WTC11 (cell line): ENCODE data around the gene NWD2. TPM values are rescaled to one million over a fixed set of nuclear protein-coding genes. Genes with fewer than 3 reads are reported as not detected.
A peak's percentile ranks its signal among the peaks of the same experiment; 100 is the strongest.

Source experiments
- ATAC-seq: fragments of 200-7000 bp; cut with Tn5 transposase; 2 replicates; pipeline ENCODE4 v1.10.0; 2021; ENCODE audit warnings: mild to moderate bottlenecking, moderate library complexity
- CTCF ChIA-PET: fragments of 300-600 bp; sonication (Branson Sonifier 250); formaldehyde crosslinking; loops from one replicate; lab custom pipeline; 2021; ENCODE audit warnings: antibody characterized with exemption; lab: Charles Lee
- POLR2A ChIA-PET: fragments of 350-600 bp; sonication (Branson Sonifier 250); formaldehyde crosslinking; loops from one replicate; lab custom pipeline; 2021; ENCODE audit warnings: antibody characterized with exemption; lab: Charles Lee
- DNase-seq: peaks from one replicate; pipeline ENCODE4 v3.0.0; 2021; ENCODE audit warnings: low spot score
- H3K27ac Mint-ChIP-seq: 2 replicates; pipeline ENCODE4 v1.8.0; 2021; ENCODE audit warnings: mixed read lengths
- H3K27me3 Mint-ChIP-seq: 2 replicates; pipeline ENCODE4 v1.8.0; 2021; ENCODE audit warnings: low read depth, mild to moderate bottlenecking, moderate library complexity, mixed read lengths
- H3K36me3 Mint-ChIP-seq: 2 replicates; pipeline ENCODE4 v1.8.0; 2021; ENCODE audit warnings: mixed read lengths
- H3K4me1 Mint-ChIP-seq: 2 replicates; pipeline ENCODE4 v1.8.0; 2022; ENCODE audit warnings: mixed read lengths
- H3K4me3 Mint-ChIP-seq: 2 replicates; pipeline ENCODE4 v1.8.0; 2021; ENCODE audit warnings: mild to moderate bottlenecking, moderate library complexity, mixed read lengths
- H3K9me3 Mint-ChIP-seq: 2 replicates; pipeline ENCODE4 v1.8.0; 2021; ENCODE audit warnings: mixed read lengths
- ELF4 ChIP-seq: sonication (generic); formaldehyde crosslinking; IDR thresholded peaks from 2 replicates; pipeline ENCODE4 v1.8.1; 2022; ENCODE audit warnings: low read depth, mild to moderate bottlenecking, moderate library complexity, missing genetic modification reagents
- FOXP1 ChIP-seq: sonication (generic); formaldehyde crosslinking; IDR thresholded peaks from 2 replicates; pipeline ENCODE4 v1.8.0; 2022; ENCODE audit warnings: missing genetic modification reagents, mild to moderate bottlenecking, moderate library complexity, borderline replicate concordance
- IRF2 ChIP-seq: sonication (generic); formaldehyde crosslinking; IDR thresholded peaks from 2 replicates; pipeline ENCODE4 v1.8.0; 2022; ENCODE audit warnings: low read depth, missing genetic modification reagents, borderline replicate concordance
- NFYB ChIP-seq: sonication (generic); formaldehyde crosslinking; conservative IDR thresholded peaks from 2 replicates; pipeline ENCODE4 v1.8.0; 2022; ENCODE audit warnings: low read depth, missing genetic modification reagents
- RELA ChIP-seq: sonication (generic); formaldehyde crosslinking; IDR thresholded peaks from 2 replicates; pipeline ENCODE4 v1.8.1; 2022; ENCODE audit warnings: missing genetic modification reagents, mild to moderate bottlenecking, borderline replicate concordance
- RORB ChIP-seq: fragments of 250-450 bp; sonication (Bioruptor Pico); IDR thresholded peaks from 2 replicates; pipeline ENCODE4 v1.9.0; 2021; ENCODE audit warnings: mild to moderate bottlenecking
- SP1 ChIP-seq: sonication (generic); formaldehyde crosslinking; conservative IDR thresholded peaks from 2 replicates; pipeline ENCODE4 v1.8.1; 2022; ENCODE audit warnings: missing genetic modification reagents
- TP53 ChIP-seq: sonication (generic); formaldehyde crosslinking; IDR thresholded peaks from 2 replicates; pipeline ENCODE4 v1.8.1; 2023; ENCODE audit warnings: mild to moderate bottlenecking, missing genetic modification reagents
- ZNF671 ChIP-seq: fragments of 250-450 bp; sonication (Bioruptor Pico); IDR thresholded peaks from 2 replicates; pipeline ENCODE4 v1.8.0; 2021; ENCODE audit warnings: mild to moderate bottlenecking
- total RNA-seq: library from RNA; stranded (reverse); gene quantifications from 3 replicates; pipeline ENCODE4 v1.2.3, GENCODE V29; 2021
- TF ChIP-seq, protein P1 (sequence below): sonication (generic); formaldehyde crosslinking; IDR thresholded peaks from 2 replicates; pipeline ENCODE4 v1.8.0; 2022; ENCODE audit warnings: mild to moderate bottlenecking, missing genetic modification reagents
- TF ChIP-seq, protein P2 (sequence below): sonication (generic); formaldehyde crosslinking; IDR thresholded peaks from 2 replicates; pipeline ENCODE4 v1.8.1; 2022; ENCODE audit warnings: missing genetic modification reagents, borderline replicate concordance
- TF ChIP-seq, protein P3 (sequence below): fragments of 250-450 bp; sonication (Bioruptor Pico); conservative IDR thresholded peaks from 2 replicates; pipeline ENCODE4 v1.9.0; 2021; ENCODE audit warnings: mild to moderate bottlenecking
- TF ChIP-seq, protein P4 (sequence below): sonication (generic); formaldehyde crosslinking; IDR thresholded peaks from 2 replicates; pipeline ENCODE4 v1.8.1; 2023; ENCODE audit warnings: mild to moderate bottlenecking, missing genetic modification reagents
- TF ChIP-seq, protein P5 (sequence below): fragments of 250-450 bp; sonication (Bioruptor Pico); IDR thresholded peaks from 2 replicates; pipeline ENCODE4 v2.1.2; 2022; ENCODE audit warnings: mild to moderate bottlenecking, moderate library complexity
- TF ChIP-seq, protein P6 (sequence below): sonication (generic); formaldehyde crosslinking; IDR thresholded peaks from 2 replicates; pipeline ENCODE4 v1.8.0; 2022; ENCODE audit warnings: mild to moderate bottlenecking, missing genetic modification reagents
- TF ChIP-seq, protein P7 (sequence below): sonication (generic); formaldehyde crosslinking; conservative IDR thresholded peaks from 2 replicates; pipeline ENCODE4 v1.8.1; 2023; ENCODE audit warnings: mild to moderate bottlenecking, low read depth, missing genetic modification reagents, moderate library complexity
- TF ChIP-seq, protein P8 (sequence below): fragments of 250-450 bp; sonication (Bioruptor Pico); IDR thresholded peaks from 2 replicates; pipeline ENCODE4 v1.9.0; 2021; ENCODE audit warnings: moderate library complexity, mild to moderate bottlenecking, inconsistent platforms, borderline replicate concordance

NWD2 gene
- total RNA-seq, 1 experiment from 2014 or later = 0.07 TPM

DNA sequence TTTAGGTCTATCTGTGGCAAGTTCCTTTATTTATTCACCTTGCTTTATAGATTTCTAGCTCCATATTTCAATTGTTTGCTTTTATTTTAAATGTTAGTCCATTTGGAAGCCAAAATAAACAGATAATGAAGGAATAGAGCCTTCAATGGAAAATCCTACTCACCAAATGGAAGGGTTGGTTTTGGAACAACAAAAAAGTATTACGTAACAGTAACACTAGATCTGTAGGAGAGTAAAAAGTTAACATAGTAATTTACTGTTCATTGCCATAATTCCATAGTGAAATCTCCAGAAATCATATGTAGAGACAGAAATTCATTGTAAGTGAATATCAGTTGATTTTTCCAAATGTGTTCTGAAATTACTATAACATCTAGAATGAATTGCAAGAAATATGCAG, 34.6 kb downstream of the NWD2 start:
- H3K9me3 Mint-ChIP-seq = peaks cover 6% of the 10 kb centered on the region
- TF ChIP-seq ELF4 (CRISPR knock-in tag) (no peak), IRF2 (CRISPR knock-in tag) (no peak), ZNF671 (CRISPR knock-in tag) (no peak), RORB (CRISPR knock-in tag) (no peak), NFYB (CRISPR knock-in tag) (no peak)
- TF ChIP-seq, protein P1, sequence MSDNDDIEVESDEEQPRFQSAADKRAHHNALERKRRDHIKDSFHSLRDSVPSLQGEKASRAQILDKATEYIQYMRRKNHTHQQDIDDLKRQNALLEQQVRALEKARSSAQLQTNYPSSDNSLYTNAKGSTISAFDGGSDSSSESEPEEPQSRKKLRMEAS = no peak
- TF ChIP-seq, protein P2, sequence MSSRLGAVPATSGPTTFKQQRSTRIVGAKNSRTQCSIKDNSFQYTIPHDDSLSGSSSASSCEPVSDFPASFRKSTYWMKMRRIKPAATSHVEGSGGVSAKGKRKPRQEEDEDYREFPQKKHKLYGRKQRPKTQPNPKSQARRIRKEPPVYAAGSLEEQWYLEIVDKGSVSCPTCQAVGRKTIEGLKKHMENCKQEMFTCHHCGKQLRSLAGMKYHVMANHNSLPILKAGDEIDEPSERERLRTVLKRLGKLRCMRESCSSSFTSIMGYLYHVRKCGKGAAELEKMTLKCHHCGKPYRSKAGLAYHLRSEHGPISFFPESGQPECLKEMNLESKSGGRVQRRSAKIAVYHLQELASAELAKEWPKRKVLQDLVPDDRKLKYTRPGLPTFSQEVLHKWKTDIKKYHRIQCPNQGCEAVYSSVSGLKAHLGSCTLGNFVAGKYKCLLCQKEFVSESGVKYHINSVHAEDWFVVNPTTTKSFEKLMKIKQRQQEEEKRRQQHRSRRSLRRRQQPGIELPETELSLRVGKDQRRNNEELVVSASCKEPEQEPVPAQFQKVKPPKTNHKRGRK (CRISPR knock-in tag) = no peak
- TF ChIP-seq, protein P3, sequence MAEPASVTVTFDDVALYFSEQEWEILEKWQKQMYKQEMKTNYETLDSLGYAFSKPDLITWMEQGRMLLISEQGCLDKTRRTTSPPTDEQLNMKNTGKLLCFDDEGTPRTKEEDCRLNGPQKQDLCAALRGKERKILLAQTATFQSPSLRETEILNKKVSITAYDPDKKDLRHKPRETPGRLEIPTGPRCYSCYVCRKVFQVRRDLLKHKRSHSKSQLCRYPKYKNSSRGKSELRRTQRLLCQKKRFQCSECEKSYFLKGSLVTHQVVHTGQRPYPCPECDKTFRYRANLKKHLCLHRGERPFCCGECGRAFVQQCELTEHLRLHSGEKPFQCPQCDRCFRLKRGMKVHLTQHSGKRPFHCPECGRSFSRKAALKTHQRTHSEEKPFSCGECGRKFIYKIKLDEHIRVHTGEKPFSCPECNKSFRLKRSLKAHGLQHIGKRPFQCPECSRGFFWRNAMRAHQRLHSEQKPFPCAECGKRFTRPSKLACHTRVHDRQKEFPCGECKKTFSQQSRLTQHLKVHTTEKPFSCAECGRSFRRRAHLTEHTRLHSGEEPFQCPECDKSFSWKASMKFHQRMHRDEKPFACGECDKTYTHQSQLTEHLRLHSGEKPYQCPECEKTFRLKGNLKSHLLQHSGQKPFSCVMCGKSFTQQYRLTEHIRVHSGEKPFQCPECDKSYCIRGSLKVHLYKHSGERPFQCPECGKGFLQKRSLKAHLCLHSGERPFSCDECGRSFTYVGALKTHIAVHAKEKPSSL (CRISPR knock-in tag) = no peak
- TF ChIP-seq, protein P4, sequence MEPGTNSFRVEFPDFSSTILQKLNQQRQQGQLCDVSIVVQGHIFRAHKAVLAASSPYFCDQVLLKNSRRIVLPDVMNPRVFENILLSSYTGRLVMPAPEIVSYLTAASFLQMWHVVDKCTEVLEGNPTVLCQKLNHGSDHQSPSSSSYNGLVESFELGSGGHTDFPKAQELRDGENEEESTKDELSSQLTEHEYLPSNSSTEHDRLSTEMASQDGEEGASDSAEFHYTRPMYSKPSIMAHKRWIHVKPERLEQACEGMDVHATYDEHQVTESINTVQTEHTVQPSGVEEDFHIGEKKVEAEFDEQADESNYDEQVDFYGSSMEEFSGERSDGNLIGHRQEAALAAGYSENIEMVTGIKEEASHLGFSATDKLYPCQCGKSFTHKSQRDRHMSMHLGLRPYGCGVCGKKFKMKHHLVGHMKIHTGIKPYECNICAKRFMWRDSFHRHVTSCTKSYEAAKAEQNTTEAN (CRISPR knock-in tag) = no peak
- TF ChIP-seq, protein P5, sequence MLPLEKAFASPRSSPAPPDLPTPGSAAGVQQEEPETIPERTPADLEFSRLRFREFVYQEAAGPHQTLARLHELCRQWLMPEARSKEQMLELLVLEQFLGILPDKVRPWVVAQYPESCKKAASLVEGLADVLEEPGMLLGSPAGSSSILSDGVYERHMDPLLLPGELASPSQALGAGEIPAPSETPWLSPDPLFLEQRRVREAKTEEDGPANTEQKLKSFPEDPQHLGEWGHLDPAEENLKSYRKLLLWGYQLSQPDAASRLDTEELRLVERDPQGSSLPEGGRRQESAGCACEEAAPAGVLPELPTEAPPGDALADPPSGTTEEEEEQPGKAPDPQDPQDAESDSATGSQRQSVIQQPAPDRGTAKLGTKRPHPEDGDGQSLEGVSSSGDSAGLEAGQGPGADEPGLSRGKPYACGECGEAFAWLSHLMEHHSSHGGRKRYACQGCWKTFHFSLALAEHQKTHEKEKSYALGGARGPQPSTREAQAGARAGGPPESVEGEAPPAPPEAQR (CRISPR knock-in tag) = no peak
- H3K27ac Mint-ChIP-seq = no peak overlapping the region
- no peak overlapping the region for H3K4me3 Mint-ChIP-seq
- DNase-seq (no peak), ATAC-seq (no peak)
- ChIA-PET CTCF (no interaction called here), POLR2A (no interaction called here)
- H3K27me3 Mint-ChIP-seq = peaks cover 3% of the 10 kb centered on the region
- 0 out of 2 replicates have a peak, but pooled peaks cover 3% of the 10 kb centered on the region for H3K4me1 Mint-ChIP-seq
- no peaks in the 10 kb centered on the region for H3K36me3 Mint-ChIP-seq

DNA sequence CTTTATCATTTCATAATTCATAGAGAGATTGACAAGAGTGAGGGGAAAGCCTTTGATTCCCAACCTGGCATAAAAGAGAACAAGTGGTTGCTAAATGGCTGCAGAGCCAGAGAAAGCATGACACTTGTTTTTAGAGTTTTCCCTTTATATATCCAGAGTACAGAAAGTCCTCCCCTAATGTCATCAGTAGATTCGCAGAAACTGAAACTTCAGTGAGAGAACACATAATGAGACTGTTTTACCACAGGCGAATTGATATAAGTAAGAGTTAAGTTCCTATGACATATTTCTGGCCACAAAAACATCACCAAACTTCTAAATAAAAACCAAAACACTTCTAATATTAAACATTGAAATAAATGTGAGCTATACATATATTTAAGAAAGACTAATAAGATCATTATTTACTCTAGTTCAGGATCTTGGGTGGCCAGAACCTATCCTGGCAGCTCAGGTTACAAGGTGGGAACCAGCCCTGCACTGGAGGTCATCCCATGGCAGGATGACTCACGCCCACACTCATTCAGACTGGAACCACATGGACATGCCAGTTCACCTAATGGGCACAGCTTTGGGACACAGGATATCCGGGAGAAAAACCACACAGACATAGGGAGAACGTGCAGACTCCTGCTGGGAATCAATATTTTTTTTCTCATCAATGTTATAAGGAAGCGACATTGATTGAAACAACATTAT, 35.5 kb downstream of the NWD2 start:
- H3K9me3 Mint-ChIP-seq = peaks cover 6% of the 10 kb centered on the region

DNA sequence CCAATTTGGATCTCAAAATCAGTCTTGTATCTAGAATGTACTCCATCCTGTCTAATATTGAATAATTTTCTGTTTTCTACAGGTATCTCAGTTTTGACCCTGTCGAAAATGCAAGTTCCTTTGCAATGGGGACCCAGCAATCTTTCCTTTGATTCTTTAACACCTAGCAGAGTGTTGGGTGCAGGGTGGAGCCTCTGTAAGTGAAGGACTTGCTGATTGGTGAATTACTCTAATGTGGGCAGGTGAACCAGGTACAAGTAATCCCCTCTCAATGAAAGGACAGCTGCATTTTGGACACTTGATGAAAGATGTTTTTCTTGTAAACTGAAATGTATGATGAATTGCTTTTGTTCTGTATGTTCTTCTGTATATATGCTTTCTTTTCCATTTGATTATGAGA, 54.9 kb downstream of the NWD2 start:
- POLR2A ChIA-PET = no interaction called here
- Mint-ChIP-seq H3K4me1 (peaks cover 12% of the 10 kb centered on the region), H3K27ac (no peak overlapping the region), H3K27me3 (no peaks in the 10 kb centered on the region), H3K4me3 (no peak overlapping the region), H3K9me3 (peaks cover 15% of the 10 kb centered on the region), H3K36me3 (peaks cover 7% of the 10 kb centered on the region; the same call in 1 of the 2 replicates)
- TF ChIP-seq, protein P6, sequence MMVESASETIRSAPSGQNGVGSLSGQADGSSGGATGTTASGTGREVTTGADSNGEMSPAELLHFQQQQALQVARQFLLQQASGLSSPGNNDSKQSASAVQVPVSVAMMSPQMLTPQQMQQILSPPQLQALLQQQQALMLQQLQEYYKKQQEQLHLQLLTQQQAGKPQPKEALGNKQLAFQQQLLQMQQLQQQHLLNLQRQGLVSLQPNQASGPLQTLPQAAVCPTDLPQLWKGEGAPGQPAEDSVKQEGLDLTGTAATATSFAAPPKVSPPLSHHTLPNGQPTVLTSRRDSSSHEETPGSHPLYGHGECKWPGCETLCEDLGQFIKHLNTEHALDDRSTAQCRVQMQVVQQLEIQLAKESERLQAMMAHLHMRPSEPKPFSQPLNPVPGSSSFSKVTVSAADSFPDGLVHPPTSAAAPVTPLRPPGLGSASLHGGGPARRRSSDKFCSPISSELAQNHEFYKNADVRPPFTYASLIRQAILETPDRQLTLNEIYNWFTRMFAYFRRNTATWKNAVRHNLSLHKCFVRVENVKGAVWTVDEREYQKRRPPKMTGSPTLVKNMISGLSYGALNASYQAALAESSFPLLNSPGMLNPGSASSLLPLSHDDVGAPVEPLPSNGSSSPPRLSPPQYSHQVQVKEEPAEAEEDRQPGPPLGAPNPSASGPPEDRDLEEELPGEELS = no peak
- TF ChIP-seq, protein P7, sequence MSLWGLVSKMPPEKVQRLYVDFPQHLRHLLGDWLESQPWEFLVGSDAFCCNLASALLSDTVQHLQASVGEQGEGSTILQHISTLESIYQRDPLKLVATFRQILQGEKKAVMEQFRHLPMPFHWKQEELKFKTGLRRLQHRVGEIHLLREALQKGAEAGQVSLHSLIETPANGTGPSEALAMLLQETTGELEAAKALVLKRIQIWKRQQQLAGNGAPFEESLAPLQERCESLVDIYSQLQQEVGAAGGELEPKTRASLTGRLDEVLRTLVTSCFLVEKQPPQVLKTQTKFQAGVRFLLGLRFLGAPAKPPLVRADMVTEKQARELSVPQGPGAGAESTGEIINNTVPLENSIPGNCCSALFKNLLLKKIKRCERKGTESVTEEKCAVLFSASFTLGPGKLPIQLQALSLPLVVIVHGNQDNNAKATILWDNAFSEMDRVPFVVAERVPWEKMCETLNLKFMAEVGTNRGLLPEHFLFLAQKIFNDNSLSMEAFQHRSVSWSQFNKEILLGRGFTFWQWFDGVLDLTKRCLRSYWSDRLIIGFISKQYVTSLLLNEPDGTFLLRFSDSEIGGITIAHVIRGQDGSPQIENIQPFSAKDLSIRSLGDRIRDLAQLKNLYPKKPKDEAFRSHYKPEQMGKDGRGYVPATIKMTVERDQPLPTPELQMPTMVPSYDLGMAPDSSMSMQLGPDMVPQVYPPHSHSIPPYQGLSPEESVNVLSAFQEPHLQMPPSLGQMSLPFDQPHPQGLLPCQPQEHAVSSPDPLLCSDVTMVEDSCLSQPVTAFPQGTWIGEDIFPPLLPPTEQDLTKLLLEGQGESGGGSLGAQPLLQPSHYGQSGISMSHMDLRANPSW (CRISPR knock-in tag) = no peak
- no peak for TF ChIP-seq FOXP1 (CRISPR knock-in tag)
- ATAC-seq (peak; percentile 75), DNase-seq (no peak)
- CTCF ChIA-PET = no interaction called here

More for the DNA sequence above, 35.5 kb downstream of the NWD2 start:
- TF ChIP-seq, protein P8, sequence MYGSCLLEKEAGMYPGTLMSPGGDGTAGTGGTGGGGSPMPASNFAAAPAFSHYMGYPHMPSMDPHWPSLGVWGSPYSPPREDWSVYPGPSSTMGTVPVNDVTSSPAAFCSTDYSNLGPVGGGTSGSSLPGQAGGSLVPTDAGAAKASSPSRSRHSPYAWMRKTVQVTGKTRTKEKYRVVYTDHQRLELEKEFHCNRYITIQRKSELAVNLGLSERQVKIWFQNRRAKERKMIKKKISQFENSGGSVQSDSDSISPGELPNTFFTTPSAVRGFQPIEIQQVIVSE (CRISPR knock-in tag) = no peak
- TF ChIP-seq SP1 (CRISPR knock-in tag) (no peak), TP53 (CRISPR knock-in tag) (no peak), RELA (no peak)
- no peaks in the 10 kb centered on the region for H3K36me3 Mint-ChIP-seq
- H3K27me3 Mint-ChIP-seq = peaks cover 3% of the 10 kb centered on the region; the same call in 1 of the 2 replicates
- H3K27ac Mint-ChIP-seq = no peak overlapping the region
- H3K4me3 Mint-ChIP-seq = no peak overlapping the region
- ATAC-seq (peak; percentile 71), DNase-seq (no peak)
- H3K4me1 Mint-ChIP-seq = 0 out of 2 replicates have a peak, but pooled peaks cover 3% of the 10 kb centered on the region
- CTCF ChIA-PET = no interaction called here
- POLR2A ChIA-PET = no interaction called here
